HEK293T (cell line): ENCODE data around the gene EFHC1.

Experiments
- CTCF ChIA-PET: fragments of 350-600 bp; formaldehyde crosslinking; extraction: SDS; loops from one replicate; lab custom pipeline; 2021; ENCODE audit warnings: antibody characterized with exemption, inconsistent platforms; lab: Yijun Ruan, JAX
- POLR2A ChIA-PET: fragments of 350-600 bp; formaldehyde crosslinking; extraction: SDS; loops from one replicate; lab custom pipeline; 2020; ENCODE audit warnings: antibody characterized with exemption, inconsistent platforms; lab: Yijun Ruan, JAX
- DNase-seq: peaks from one replicate; pipeline ENCODE4 v3.0.0; 2012; ENCODE audit warnings: mixed read lengths; ENCODE audit errors: extremely low spot score
- ARNT ChIP-seq: fragments of 450-650 bp; IDR thresholded peaks from 2 replicates; pipeline ENCODE4 v1.6.1; 2017; ENCODE audit warnings: mild to moderate bottlenecking
- BHLHE40 ChIP-seq: fragments of 450-650 bp; IDR thresholded peaks from 2 replicates; pipeline ENCODE4 v1.6.1; 2016; ENCODE audit warnings: mild to moderate bottlenecking, moderate library complexity, borderline replicate concordance
- CTBP1 ChIP-seq: fragments of 450-650 bp; IDR thresholded peaks from 2 replicates; pipeline ENCODE4 v1.6.1; 2016; ENCODE audit warnings: borderline replicate concordance
- ELF4 ChIP-seq: fragments of 450-650 bp; IDR thresholded peaks from 2 replicates; pipeline ENCODE4 v1.6.1; 2017; ENCODE audit warnings: antibody characterized with exemption
- FOXA1 ChIP-seq: fragments of 450-650 bp; IDR thresholded peaks from 2 replicates; pipeline ENCODE4 v1.6.1; 2016; ENCODE audit warnings: mild to moderate bottlenecking
- FOXK2 ChIP-seq: fragments of 450-650 bp; IDR thresholded peaks from 2 replicates; pipeline ENCODE4 v1.6.1; 2016; ENCODE audit warnings: mild to moderate bottlenecking
- FOXM1 ChIP-seq: fragments of 450-650 bp; IDR thresholded peaks from 2 replicates; pipeline ENCODE4 v1.6.1; 2017; ENCODE audit warnings: mild to moderate bottlenecking, borderline replicate concordance
- HDGF ChIP-seq: fragments of 450-650 bp; IDR thresholded peaks from 2 replicates; pipeline ENCODE4 v1.6.1; 2017; ENCODE audit warnings: antibody characterized with exemption, borderline replicate concordance
- L3MBTL2 ChIP-seq: fragments of 450-650 bp; conservative IDR thresholded peaks from 2 replicates; pipeline ENCODE4 v1.6.1; 2016; ENCODE audit warnings: mild to moderate bottlenecking
- LEF1 ChIP-seq: fragments of 450-650 bp; IDR thresholded peaks from 2 replicates; pipeline ENCODE4 v1.6.1; 2017; ENCODE audit warnings: mild to moderate bottlenecking, borderline replicate concordance
- NFRKB ChIP-seq: fragments of 450-650 bp; IDR thresholded peaks from 2 replicates; pipeline ENCODE4 v1.6.1; 2016; ENCODE audit warnings: mild to moderate bottlenecking, moderate library complexity
- PKNOX1 ChIP-seq: fragments of 450-650 bp; IDR thresholded peaks from 2 replicates; pipeline ENCODE4 v1.6.1; 2016
- SP1 ChIP-seq: fragments of 450-650 bp; IDR thresholded peaks from 2 replicates; pipeline ENCODE4 v1.6.1; 2017
- SUZ12 ChIP-seq: fragments of 450-650 bp; IDR thresholded peaks from 2 replicates; pipeline ENCODE4 v1.6.1; 2016; ENCODE audit warnings: mild to moderate bottlenecking
- TARDBP ChIP-seq: fragments of 450-650 bp; IDR thresholded peaks from 2 replicates; pipeline ENCODE4 v1.6.1; 2016
- ZNF384 ChIP-seq: fragments of 450-650 bp; IDR thresholded peaks from 2 replicates; pipeline ENCODE4 v1.6.1; 2016

The EFHC1 gene

GRCh38 chr6:52419809-52420667 lies at the start of gene EFHC1:
TSS of gene EFHC1 (plus strand) at chr6:52420342. CDS start at chr6:52420411, 69 bp downstream.
- POLR2A ChIA-PET: interaction anchor here (0.6 to 3.0 kb wide), 28 partner anchors 10 to 302 kb away, joined by 3 to 16 read pairs (median 4); partner anchors contain the start of genes MCM3 and TRAM2
- TF ChIP-seq NFRKB (no peak), SUZ12 (no peak), HDGF (peak; percentile 83; the same call in 1 of the 2 replicates), ELF4 (peak; percentile 72), LEF1 (no peak), SP1 (peak; percentile 66; the same call in 1 of the 2 replicates)
- DNase-seq: peak; percentile 98
- CTCF ChIA-PET: interaction anchor here (0.7 to 1.6 kb wide), 4 partner anchors 73 to 178 kb away, joined by 3 to 5 read pairs (median 3); partner anchors contain the start of gene TRAM2

GRCh38 chr6:52371656-52372191 lies 48.4 kb upstream of the EFHC1 start:
- TF ChIP-seq ARNT (no peak), FOXA1 (no peak), BHLHE40 (no peak), NFRKB (no peak)
- ChIA-PET POLR2A (interaction anchor here (2.7 kb wide), 1 partner anchor 9 kb away, joined by 13 read pairs; the partner anchor contains the start of gene PAQR8), CTCF (no interaction called here)
- DNase-seq: no peak

- ChIA-PET POLR2A (interaction anchor here (2.7 kb wide), 1 partner anchor 11 kb away, joined by 13 read pairs; the partner anchor contains the start of gene PAQR8), CTCF (interaction anchor here (0.6 kb wide), 1 partner anchor 12 kb away, joined by 4 read pairs; no protein-coding TSS in a partner anchor)
- TF ChIP-seq LEF1: no peak
- no peak for TF ChIP-seq ARNT
- TF ChIP-seq NFRKB: no peak
- TF ChIP-seq HDGF: no peak
- no peak for TF ChIP-seq TARDBP
- no peak for TF ChIP-seq FOXM1
- no peak for TF ChIP-seq CTBP1
- TF ChIP-seq ZNF384: no peak
- DNase-seq: no peak
Observed at GRCh38 chr6:52373151-52373690, 46.9 kb upstream of the EFHC1 start.

- CTCF ChIA-PET: no interaction called here
- POLR2A ChIA-PET: interaction anchor here (1.1 kb wide), 1 partner anchor 89 kb away, joined by 4 read pairs; no protein-coding TSS in a partner anchor
- DNase-seq: no peak
- TF ChIP-seq BHLHE40: no peak
- TF ChIP-seq HDGF: no peak
- no peak for TF ChIP-seq ZNF384
- no peak for TF ChIP-seq ELF4
- TF ChIP-seq CTBP1: no peak
- TF ChIP-seq SP1: no peak
- TF ChIP-seq L3MBTL2: no peak
- TF ChIP-seq PKNOX1: no peak
- no peak for TF ChIP-seq FOXA1
- TF ChIP-seq NFRKB: no peak
- no peak for TF ChIP-seq LEF1
- TF ChIP-seq FOXK2: no peak
- TF ChIP-seq FOXM1: no peak
Observed at GRCh38 chr6:52374247-52374646, 45.9 kb upstream of the EFHC1 start.

- ChIA-PET CTCF (no interaction called here), POLR2A (no interaction called here)
- TF ChIP-seq ZNF384: no peak
- TF ChIP-seq SUZ12: no peak
- no peak for TF ChIP-seq BHLHE40
- no peak for TF ChIP-seq TARDBP
- DNase-seq: no peak
Observed at GRCh38 chr6:52375780-52376556, 44.2 kb upstream of the EFHC1 start.

GRCh38 chr6:52376763-52377162 lies 43.4 kb upstream of the EFHC1 start:
- POLR2A ChIA-PET: interaction anchor here (1.4 kb wide), 1 partner anchor 92 kb away, joined by 4 read pairs; the partner anchor contains the start of gene MCM3
- CTCF ChIA-PET: no interaction called here
- DNase-seq: no peak
- no peak for TF ChIP-seq FOXK2
- no peak for TF ChIP-seq ARNT
- no peak for TF ChIP-seq SP1
- TF ChIP-seq ELF4: no peak
